ENCODE measurements around the gene SCAMP4.

SCAMP4 gene

DNA sequence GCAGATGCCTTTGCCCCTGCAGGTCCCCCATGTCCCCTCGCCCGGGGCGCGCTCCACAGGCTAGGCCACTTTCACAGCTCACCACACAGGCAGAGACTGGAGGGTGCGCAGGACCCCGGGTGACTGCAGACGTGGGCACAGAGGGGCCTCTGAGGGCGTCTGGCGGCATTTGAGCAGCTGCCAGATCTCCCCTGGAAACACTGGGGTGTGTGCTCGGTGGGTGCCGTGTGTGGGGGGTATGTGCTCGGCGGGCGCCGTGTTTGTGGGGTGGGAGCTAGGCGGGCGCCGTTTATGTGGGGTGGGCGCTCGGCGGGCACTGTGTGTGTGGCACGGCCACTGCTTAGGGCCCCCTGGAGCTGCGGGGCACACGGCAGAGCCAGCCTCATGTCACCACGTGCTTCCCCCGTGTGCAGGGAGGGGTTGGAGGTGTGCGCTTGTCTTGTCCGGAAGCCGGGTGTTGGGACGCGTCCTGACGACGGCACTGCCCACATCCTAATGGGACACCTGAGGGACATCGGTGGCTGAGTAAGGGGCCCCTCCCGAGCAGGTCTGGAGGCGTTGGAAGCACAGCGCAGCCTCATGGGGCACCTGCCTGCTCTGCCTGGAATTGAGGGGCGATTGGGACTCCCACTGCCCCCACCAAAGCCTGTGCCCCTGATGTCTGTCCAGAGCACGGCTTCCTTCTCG is 52.5 kb downstream of the SCAMP4 start:
- no peak for DNase-seq (ENCODE audit: low read depth)

DNA sequence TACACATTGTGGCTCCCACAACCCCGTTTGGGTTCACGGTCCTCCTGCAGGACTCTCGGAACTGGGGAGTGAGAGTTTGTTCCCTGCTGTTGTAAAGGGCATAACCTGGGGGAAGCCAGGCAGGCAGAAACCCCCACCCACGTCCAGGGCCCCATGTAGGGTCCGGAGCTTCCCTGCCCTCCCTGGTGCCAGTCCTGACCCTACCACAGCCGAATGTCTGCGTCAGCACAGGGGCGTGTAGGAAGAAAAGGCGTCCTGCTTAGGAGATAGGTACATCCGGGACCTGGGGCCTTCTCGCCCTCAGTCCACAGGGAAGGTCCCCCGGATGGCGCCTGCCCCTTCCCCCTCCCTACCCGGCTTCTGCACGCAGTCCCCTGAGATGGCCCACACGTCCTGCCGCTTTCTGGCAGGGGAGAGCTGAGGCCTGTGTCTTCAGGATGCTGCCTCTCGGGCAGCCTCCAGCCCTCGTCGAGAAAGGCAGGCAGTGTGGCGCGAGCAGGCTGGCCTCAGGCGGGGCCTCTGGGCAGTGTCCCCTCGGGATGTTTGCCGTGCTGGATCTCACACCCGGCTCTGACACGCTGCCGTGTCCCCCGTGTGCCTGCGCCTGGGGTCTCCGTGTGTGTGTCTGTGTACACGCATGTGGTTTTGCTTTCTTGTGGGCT is 54.9 kb downstream of the SCAMP4 start:
- no peak for DNase-seq (ENCODE audit: low read depth)

DNA sequence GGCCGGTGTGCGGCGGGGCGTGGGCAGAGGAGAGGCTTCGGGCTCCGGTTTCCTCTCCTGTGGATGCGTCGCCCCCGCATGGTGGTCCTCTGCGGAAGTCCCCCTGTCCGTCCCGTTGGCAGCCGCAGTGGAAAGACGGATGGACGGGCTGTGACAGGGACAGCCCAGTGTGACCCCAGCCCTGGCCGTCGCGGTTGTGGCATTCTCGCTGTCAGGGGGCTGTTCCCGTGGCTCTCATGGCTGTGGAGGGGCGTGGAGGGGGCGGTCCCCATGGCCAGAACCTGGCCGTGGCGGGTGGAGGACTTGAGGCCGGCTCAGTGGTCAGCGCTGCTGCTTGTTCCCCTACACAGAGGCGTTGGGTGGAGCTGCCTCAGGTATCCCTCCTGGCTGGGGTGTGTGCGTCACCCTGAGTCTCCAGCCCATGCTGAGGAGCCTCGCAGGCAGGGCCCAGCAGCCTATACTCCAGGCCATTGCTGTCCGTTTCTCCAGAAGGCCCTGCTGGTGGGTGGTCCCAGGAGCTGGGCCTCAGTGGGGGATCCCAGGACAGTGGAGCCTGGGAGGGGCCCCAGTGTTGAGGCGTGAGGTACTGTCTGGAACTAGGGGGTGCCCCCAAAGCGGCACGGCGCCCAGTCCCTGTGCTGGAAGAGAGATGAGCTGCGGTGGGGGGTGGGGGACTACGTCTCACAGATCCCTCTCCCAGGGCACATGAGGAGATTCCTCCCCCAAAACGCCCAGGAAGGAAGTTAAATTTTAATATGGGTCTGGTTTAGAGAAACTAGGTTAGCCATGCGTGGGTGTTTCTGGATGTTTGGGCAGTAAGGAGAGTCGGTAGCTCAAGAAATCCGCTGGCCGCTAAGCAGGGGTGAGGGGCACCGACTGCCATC is 56.0 kb downstream of the SCAMP4 start:
- DNase-seq (ENCODE audit: low read depth), result no peak

DNA sequence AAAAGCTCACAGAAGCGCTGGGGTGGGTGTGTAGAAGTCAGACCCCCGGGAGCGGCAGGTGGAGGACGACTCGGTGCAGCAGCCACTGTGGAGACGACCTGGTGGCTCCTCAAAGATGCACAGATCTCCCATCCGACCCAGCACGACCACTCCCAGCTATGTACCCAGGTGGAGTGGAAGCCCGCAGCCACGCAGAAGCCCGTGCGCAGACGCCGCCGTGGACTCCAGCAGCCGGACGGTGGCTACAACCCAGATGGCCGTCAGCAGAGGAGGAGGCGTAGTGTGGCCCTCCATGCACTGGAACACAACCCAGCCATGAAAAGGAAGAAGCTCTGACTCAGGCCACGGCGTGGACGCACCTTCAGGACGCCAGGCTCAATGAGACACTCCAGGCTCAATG is 57.5 kb downstream of the SCAMP4 start:
- DNase-seq (ENCODE audit: low read depth), result no peak

DNA sequence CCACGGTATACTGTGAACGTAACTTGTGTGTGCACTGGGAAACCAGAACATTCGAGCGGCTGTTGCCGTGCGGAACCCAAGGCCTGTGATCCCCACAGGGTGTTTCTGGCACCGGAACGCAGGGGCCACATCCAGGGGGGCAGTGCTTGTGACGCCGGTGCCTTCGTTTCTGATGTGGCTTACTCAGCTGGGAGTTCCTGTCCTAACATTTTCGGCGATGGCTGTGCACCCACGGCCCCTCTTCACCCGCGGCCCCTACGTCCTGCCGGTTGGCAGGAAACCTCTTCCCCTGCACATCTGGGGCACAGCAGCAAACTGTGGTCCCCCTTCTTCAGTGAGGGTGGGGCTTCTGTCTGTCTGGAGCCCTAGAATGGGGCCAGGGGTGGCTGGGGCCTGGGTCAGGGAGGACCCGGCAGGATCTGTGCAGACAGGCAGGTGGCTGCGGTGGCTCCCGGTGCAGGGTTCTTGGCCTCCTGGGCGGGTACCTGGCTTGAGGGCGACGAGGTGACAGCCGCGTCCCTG is 61.9 kb downstream of the SCAMP4 start:
- no peak for DNase-seq (ENCODE audit: low read depth)

DNA sequence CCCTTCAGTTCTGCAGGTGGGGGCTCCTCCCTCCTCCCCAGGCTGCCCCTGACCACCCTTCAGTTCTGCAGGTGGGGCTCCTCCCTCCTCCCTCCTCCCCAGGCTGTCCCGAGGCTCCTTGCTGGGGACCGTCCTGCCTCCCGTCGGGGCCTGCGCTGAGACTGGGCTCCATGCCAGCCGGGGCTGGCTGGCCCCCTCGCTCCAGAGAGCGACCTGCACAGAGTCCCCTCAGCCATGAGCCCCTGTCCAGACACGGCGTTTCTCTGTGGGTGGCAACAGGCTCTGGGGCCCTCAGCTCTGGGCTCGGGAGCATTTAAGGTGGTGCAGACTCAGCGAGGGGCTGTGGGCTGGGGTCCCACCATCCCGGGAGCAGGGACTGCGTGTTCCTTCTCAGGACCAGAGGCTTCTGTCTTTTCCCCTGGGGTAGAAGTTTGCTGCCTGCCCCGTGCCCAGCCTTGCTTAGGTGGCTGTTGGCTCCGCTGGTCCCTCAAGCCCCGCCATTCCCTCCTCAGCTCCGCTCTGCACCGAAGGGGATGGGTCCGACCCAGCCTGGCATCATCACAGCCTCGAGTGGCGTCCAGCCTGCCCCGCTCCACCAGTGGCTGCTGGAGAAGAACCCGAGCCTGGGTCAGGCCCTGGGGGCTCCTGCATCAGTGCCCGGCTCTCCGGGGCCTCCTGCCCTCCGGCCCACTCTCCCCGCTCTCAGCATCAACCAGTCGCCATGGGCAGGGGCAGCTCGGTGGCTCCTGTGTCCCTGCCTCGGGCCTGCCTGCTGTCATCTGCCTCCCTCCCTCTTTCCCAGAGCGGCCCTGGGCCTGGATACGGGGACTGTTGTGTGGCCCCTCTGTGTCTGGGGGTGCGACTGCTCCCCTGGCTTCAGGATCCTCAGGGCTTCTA is 63.3 kb downstream of the SCAMP4 start:
- no peak for DNase-seq (ENCODE audit: low read depth)

DNA sequence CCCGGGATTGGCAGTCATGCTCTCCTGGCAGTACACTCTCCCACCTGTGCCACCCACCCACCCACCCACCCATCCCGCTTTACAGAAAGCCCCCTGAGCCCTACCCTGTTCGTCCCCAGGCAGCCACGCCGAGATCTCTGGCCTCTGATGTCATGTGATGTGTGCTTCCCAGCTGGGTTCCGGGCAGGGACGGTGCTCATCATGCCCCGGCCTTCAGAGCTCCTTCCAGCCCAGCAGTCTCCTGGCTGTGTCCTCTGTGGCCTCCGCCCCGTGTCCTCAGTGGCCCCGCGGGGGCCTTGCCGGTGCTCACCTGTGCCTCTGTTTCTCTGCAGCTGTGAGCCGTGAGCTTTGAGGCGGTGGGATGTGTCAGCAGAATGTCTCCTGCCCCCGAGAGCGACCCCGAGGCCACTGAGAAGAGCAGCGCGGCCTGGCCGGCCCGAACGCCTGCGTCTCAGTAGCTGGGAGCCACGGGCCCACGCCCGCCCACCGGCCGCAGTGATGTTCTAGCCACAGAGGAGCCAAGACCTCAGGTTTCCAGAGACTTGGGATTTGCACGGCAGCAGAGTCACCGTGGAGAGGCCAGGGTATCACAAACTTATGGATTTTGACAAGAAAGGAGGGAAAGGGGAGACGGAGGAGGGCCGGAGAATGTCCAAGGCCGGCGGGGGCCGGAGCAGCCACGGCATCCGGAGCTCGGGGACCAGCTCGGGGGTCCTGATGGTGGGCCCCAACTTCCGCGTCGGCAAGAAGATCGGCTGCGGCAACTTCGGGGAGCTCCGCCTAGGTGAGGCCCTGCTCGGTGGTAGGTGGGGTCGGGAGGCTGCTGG is 64.2 kb downstream of the SCAMP4 start:
- no peak for DNase-seq (ENCODE audit: low read depth)

DNA sequence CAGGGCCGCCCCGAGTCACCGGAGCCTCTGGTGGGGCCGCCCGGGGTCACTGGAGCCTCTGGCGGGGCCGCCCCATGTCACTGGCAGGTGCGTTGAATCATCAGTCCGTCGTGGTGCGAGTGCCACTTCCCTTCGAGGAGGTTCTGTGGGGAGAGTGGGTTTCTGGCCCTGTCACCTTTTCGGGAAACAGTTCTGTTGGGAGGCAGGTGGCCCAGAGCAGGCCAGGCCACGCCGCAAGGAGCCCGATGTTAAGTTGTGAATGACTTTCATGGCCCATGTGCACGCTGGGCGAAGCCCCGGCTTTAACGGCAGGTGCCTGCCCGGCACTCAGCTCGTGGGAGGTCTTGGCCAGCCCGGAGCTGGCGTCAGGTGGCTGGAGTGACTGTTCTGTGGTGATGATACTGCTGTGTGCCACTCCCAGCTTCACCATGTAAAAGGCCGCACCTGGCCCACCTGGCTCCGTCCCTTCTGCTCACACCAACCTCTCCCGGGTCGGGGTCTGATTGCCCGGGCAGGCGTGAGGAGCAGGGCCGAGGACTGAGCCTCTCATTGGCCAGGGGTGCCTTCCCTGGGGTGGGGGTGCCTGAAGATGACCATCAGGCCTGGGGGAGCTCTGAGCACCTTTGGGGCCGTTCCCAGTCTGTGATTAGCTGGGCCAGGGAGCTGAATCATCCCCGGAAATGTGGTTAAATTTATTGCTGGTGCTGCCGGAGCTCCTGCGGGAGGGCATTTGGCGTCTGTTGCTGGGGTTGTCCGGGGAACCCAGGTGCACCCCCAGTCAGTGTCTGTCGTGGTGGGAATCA is 65.0 kb downstream of the SCAMP4 start:
- no peak for DNase-seq (ENCODE audit: low read depth)

DNA sequence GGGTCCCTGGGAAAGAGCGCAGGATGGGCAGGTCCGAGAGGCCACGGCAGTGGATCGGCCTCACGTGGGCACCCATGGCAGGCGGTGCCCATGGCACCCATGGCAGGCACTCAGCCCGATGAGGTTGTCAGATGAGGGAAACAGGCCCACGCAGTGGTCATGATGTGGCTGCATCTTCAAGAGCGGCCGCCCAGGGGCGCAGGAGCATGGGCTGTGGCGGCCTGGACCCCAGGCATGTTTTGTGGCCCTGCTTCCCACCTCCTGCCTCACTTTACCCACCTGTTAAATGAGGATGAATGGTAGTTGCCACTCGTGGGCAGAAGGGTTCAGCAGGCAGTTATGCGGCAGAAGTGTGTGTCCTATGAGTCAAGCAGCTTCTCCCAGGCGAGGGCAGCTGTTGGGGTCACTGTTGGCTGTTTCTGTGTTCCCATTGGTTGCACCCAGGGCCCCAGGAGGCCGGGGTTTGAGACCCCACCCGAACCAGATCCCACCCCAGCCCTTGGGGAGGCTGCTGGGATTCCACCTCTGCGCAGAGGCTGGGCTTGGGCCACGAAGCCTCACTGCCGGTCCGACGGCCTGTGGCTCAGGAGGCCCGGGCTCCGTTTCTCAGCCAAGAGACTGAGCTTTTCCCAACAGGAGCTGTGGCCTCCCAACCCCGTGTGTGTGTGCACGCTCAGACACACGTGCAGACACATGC is 65.8 kb downstream of the SCAMP4 start:
- no peak for DNase-seq (ENCODE audit: low read depth)

DNA sequence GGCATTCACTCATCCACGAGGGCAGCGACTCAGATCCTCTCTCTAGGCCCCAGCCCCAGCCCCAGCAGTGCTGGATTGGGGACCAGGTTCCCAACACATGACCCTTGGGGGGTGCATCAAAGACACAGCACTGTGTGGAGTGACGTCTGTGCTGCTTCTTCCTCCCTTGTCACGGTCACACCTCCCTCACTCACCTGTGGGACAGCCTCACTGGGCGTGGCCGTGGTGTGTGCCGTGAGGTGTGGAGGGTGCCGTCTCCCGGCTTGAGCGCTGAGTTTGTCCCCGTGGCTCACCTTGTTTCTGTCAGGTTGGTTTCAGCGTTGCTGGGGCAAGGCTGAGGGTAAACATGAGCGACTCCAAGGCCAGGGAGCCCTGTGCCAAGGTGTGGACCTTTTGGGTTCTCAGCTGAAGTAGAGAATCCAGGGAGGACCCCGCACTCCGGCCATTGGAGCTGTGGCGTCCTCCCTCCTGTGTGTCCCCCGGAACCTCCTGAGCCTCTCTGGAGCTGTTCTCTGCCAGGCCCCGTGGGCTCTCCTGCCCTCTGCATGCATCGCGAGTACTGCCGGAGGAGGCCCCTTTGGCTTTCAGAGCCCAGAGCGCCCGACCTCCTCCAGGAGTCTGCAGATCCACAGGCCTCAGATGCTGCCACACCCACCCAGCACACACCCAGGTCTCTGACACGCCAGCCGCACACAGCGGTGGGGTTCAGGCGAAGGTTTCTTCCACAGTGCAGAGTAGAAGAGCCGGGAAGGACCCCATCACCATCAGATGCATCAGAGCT is 69.4 kb downstream of the SCAMP4 start:
- no peak for DNase-seq (ENCODE audit: low read depth)

DNA sequence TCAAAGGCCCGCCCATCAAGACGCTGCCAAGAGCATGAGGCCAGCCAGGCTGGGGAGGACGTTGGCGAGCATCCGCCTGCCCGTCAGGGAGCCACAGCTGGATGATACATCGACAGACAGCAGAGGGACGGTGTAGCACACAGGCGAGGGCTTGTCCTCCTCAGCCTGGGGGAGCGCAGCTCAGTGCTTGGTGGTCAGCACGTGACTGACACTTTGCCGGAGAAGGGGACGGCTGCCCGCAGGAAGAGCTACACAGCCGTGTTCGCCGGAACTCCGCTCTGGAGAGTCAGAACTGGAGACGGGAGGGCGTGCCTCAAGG is 69.9 kb downstream of the SCAMP4 start:
- DNase-seq (ENCODE audit: low read depth), result no peak

Data from stimulated activated CD8-positive, alpha-beta memory T cell treated with anti-CD3 and anti-CD28 coated beads, Interleukin-12 subunit alpha, Interleukin-12 subunit beta, amount 100 ng/mL, for 4 hours (primary cell).